HL-60 (cell line): ENCODE results near the gene SYNGR1.

Source experiments
- DNase-seq, 2 experiments: peaks; one replicate each; pipeline ENCODE4 v3.0.0-alpha.2; 2010 to 2020; ENCODE audit warnings: low read depth in 1 of 2, low spot score in 1 of 2
- H3K27ac ChIP-seq: fragments of 250-450 bp; sonication (Bioruptor Pico); replicated peaks from 2 replicates; pipeline ENCODE4 v1.5.1; 2020; ENCODE audit warnings: mild to moderate bottlenecking, moderate library complexity
- H3K27me3 ChIP-seq: fragments of 250-450 bp; sonication (Bioruptor Pico); 2 replicates; pipeline ENCODE4 v1.5.1; 2021; ENCODE audit warnings: mild to moderate bottlenecking, moderate library complexity; ENCODE audit not compliant: insufficient read depth, poor library complexity, severe bottlenecking
- H3K4me3 ChIP-seq: replicated peaks from 2 replicates; pipeline ENCODE4 v1.5.1; 2011; ENCODE audit warnings: mild to moderate bottlenecking, control low read depth, low read length; ENCODE audit not compliant: insufficient read depth
- GABPA ChIP-seq: IDR thresholded peaks from 2 replicates; pipeline ENCODE4 v1.6.1; 2012; ENCODE audit warnings: low read depth
- POLR2AphosphoS5 ChIP-seq: IDR thresholded peaks from 2 replicates; pipeline ENCODE4 v1.6.1; 2012; ENCODE audit warnings: low read depth
- SPI1 ChIP-seq: IDR thresholded peaks from 2 replicates; pipeline ENCODE4 v1.6.1; 2012; ENCODE audit warnings: low read depth, mild to moderate bottlenecking, borderline replicate concordance
- TF ChIP-seq, protein P1 (sequence below): IDR thresholded peaks from one replicate; pipeline ENCODE4 v1.5.1; 2011; ENCODE audit warnings: low read length, control low read depth, inconsistent platforms; ENCODE audit not compliant: insufficient read depth
- TF ChIP-seq, protein P2 (sequence below): IDR thresholded peaks from 2 replicates; pipeline ENCODE4 v1.6.1; 2012; ENCODE audit warnings: low read depth; ENCODE audit not compliant: insufficient replicate concordance

SYNGR1 gene

DNA sequence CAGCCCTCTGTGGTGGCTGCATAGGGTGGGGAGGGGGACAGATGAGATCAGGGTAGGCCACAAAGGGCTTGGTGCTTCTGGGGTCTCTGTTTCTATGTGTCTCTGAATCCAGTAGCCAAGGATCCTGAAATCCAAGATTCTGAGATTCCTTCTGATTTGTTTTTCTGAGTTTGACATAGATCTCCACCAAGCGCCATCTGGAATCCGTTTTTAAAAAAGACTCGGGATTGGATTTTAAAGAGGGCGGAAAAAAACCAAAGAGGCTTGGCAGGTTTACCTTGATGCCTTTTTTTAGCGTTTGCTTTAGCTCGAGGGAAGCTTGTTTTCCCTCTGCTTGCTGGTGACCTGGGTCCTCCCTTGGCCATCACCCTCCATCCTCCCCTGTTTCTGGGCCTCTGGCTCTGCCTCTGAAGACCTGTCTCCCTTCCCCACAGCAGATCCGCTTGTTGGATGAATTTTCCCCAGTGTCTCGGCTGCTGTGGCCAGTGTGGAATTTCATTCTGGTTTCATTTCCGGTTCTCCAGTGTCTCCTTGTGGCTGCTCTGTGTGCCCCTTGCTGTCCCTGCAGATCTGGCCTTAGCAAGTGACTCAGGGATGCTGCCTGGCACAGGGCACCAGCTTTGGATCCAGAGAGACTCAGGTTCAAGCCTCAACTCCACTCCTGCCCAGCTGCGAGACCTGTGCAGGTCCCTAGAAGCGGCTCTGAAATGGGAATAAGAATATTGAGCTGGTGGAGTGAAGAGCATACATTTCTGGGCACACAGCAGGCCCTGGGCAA is 15.1 kb downstream of the SYNGR1 start:
- DNase-seq = no peak
- no peak overlapping the region for H3K27ac ChIP-seq
- H3K4me3 ChIP-seq = no peak overlapping the region

DNA sequence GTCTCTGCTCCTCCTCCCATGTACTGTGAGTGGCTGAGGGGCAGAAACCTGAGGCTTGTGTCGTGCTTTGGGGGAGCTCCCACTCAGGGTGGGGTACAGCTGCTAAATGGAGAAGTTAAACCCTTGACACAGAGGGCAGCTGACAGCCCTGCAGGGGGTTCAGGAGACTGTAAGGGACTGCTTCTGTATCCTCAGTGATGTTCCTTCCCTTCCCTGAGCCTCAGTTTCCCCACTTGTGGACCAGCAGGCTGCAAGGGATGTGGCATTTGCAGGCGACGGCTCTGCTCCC is 15.6 kb downstream of the SYNGR1 start:
- no peak for DNase-seq
- Histone ChIP-seq H3K27ac (no peak overlapping the region), H3K27me3 (no peaks in the 10 kb centered on the region), H3K4me3 (no peak overlapping the region)
- TF ChIP-seq POLR2AphosphoS5 (no peak), SPI1 (no peak), GABPA (no peak)
- TF ChIP-seq, protein P1, sequence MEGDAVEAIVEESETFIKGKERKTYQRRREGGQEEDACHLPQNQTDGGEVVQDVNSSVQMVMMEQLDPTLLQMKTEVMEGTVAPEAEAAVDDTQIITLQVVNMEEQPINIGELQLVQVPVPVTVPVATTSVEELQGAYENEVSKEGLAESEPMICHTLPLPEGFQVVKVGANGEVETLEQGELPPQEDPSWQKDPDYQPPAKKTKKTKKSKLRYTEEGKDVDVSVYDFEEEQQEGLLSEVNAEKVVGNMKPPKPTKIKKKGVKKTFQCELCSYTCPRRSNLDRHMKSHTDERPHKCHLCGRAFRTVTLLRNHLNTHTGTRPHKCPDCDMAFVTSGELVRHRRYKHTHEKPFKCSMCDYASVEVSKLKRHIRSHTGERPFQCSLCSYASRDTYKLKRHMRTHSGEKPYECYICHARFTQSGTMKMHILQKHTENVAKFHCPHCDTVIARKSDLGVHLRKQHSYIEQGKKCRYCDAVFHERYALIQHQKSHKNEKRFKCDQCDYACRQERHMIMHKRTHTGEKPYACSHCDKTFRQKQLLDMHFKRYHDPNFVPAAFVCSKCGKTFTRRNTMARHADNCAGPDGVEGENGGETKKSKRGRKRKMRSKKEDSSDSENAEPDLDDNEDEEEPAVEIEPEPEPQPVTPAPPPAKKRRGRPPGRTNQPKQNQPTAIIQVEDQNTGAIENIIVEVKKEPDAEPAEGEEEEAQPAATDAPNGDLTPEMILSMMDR = no peak
- TF ChIP-seq, protein P2, sequence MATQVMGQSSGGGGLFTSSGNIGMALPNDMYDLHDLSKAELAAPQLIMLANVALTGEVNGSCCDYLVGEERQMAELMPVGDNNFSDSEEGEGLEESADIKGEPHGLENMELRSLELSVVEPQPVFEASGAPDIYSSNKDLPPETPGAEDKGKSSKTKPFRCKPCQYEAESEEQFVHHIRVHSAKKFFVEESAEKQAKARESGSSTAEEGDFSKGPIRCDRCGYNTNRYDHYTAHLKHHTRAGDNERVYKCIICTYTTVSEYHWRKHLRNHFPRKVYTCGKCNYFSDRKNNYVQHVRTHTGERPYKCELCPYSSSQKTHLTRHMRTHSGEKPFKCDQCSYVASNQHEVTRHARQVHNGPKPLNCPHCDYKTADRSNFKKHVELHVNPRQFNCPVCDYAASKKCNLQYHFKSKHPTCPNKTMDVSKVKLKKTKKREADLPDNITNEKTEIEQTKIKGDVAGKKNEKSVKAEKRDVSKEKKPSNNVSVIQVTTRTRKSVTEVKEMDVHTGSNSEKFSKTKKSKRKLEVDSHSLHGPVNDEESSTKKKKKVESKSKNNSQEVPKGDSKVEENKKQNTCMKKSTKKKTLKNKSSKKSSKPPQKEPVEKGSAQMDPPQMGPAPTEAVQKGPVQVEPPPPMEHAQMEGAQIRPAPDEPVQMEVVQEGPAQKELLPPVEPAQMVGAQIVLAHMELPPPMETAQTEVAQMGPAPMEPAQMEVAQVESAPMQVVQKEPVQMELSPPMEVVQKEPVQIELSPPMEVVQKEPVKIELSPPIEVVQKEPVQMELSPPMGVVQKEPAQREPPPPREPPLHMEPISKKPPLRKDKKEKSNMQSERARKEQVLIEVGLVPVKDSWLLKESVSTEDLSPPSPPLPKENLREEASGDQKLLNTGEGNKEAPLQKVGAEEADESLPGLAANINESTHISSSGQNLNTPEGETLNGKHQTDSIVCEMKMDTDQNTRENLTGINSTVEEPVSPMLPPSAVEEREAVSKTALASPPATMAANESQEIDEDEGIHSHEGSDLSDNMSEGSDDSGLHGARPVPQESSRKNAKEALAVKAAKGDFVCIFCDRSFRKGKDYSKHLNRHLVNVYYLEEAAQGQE = no peak

More for the DNA sequence above, 15.1 kb downstream of the SYNGR1 start:
- TF ChIP-seq SPI1 (no peak), POLR2AphosphoS5 (no peak), GABPA (no peak)
- TF ChIP-seq, protein P2 = no peak
- H3K27me3 ChIP-seq = no peaks in the 10 kb centered on the region

DNA sequence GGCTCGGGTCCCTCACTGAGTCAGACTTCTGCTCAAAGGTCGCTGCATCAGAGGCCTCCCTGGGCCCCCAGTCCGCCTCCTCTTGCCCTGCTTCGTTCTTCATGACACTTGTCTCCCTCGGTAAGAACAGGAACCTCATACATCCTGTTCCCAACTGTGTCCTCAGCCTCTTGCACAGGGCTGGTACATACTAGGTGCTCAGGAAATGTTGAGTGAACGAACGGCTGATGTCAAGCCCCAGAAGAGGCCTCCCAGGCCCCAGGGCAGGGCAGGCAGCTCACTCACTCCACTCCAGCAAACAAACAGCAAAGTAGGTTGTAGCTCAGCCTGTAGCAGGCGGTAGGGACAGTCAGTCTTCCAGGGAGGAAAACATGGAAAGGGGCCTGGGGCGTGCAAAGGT is 17.2 kb downstream of the SYNGR1 start:
- H3K27me3 ChIP-seq = no peaks in the 10 kb centered on the region
- TF ChIP-seq POLR2AphosphoS5 (no peak), SPI1 (no peak)
- TF ChIP-seq, protein P2 = no peak
- peak in 1 of 2 experiments; percentile 78 for DNase-seq
- H3K27ac ChIP-seq = peak overlapping the region; percentile 69
- no peak overlapping the region for H3K4me3 ChIP-seq

DNA sequence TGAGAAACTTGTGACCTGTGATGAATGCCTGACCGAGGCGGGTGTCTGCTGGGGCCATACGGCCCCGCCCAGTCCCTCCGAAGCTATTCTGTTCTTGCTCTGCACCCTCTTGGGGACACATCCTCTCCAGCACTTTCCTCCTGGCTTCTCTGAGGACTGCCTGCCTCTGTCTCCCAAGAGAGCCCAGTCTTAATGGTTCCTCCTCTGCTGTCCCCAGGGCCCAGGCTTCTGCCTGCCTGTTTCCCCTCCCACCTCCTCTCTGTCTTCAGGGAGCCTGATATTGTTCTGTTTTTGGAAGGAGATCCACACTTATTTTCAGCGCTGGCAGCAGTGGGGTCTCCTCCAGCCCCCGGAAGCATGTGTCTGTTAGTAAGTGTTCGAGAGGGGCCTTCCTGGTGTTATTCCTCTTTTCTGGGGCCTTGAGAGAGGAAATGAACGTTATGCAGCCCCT is 18.7 kb downstream of the SYNGR1 start:
- peak in 1 of 2 experiments; percentile 44 for DNase-seq
- TF ChIP-seq, protein P2 = no peak
- no peak for TF ChIP-seq POLR2AphosphoS5
- no peak for TF ChIP-seq GABPA
- TF ChIP-seq SPI1 = no peak; the same call in 1 of the 2 replicates
- TF ChIP-seq, protein P1 = no peak
- peak overlapping the region; percentile 57 for H3K27ac ChIP-seq

More for the DNA sequence above, 18.7 kb downstream of the SYNGR1 start:
- Histone ChIP-seq H3K27me3 (no peaks in the 10 kb centered on the region), H3K4me3 (no peak overlapping the region)
